ENCODE measurements around the gene NEGR1. TPM values are rescaled to one million over a fixed set of nuclear protein-coding genes. Genes with fewer than 3 reads are reported as not detected.
A peak's percentile ranks its signal among the peaks of the same experiment; 100 is the strongest.

The NEGR1 gene
- total RNA-seq, 1 donor from 2014 or later: 8.6 TPM

DNA sequence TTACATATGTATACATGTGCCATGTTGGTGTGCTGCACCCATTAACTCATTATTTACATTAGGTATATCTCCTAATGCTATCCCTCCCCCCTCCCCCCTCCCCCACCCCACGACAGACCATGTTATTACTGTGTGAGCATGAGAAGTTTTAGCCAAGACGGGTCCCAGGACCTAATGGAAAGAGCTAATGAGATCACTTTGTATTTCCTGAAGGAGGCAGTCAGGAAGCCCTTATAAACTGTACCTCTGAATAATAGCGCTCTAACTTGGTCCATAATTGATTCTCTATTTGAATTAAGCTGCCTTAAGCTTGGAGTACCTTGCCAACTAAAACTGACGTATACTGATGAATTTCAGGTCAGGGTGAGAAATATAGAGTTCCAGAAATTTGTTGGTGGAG, 4.1 kb upstream of the NEGR1 start:
- no peak for TF ChIP-seq EZH2 (IDR thresholded peaks at IDR 0.05; ENCODE audit: insufficient read depth, low read length)
- no peaks in the 10 kb centered on the region for H3K27me3 ChIP-seq (ENCODE audit: insufficient read depth, low read length)
- H2AFZ ChIP-seq (ENCODE audit: low read depth, low read length): no peak overlapping the region
- Mint-ChIP-seq H3K4me1 (ENCODE audit: low read depth, unreplicated experiment) (peaks cover 7% of the 10 kb centered on the region), H3K27ac (ENCODE audit: unreplicated experiment) (peak overlapping the region; percentile 11), H3K4me3 (ENCODE audit: unreplicated experiment) (no peak overlapping the region), H3K36me3 (ENCODE audit: low read depth, unreplicated experiment) (no peaks in the 10 kb centered on the region), H3K9me3 (ENCODE audit: unreplicated experiment) (no peaks in the 10 kb centered on the region), H3K27me3 (ENCODE audit: low read depth, unreplicated experiment) (no peaks in the 10 kb centered on the region)
- DNase-seq (ENCODE audit: low read depth): no peak
- H3K27ac ChIP-seq (ENCODE audit: low read depth, low read length): no peak overlapping the region
- H3K9me3 ChIP-seq (ENCODE audit: insufficient read depth, low read depth, low read length): no peaks in the 10 kb centered on the region
- H3K36me3 ChIP-seq (ENCODE audit: insufficient read depth, low read length): no peaks in the 10 kb centered on the region
- H3K79me2 ChIP-seq (ENCODE audit: insufficient read depth, low read length): peaks cover 3% of the 10 kb centered on the region
- H3K4me1 ChIP-seq (ENCODE audit: insufficient read depth, low read length): peaks cover 6% of the 10 kb centered on the region
- no peak overlapping the region for H3K9ac ChIP-seq (ENCODE audit: low read length)
- FAIRE-seq: no peak
- no peaks in the 10 kb centered on the region for H4K20me1 ChIP-seq (ENCODE audit: insufficient read depth, low read length)
- peak overlapping the region; percentile 3 for H3K4me2 ChIP-seq (ENCODE audit: low read length)
- H3K4me3 ChIP-seq (ENCODE audit: insufficient read depth, low read depth, low read length): no peak overlapping the region

DNA sequence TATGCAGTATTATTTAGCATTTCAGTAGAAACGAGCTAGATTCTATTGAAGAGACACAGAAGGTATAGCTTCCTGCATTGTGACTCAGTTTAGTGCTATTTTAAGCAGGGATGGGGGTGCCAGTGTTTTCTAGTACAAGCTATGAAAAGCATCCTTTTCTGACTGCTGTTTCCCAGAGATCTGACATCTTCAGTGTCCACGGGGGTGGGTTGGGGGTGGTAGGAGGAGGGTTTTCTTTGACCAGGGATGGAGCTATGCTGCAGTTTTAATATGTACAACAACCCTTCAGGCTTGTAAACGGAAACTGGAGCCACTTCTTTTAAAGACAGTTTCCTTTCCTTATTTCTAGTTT, 2.7 kb upstream of the NEGR1 start:
- Histone ChIP-seq H3K4me3 (ENCODE audit: insufficient read depth, low read depth, low read length) (peak overlapping the region; percentile 91), H3K4me2 (ENCODE audit: low read length) (peak overlapping the region; percentile 92), H3K4me1 (ENCODE audit: insufficient read depth, low read length) (peaks cover 6% of the 10 kb centered on the region), H3K27ac (ENCODE audit: low read depth, low read length) (peak overlapping the region; percentile 96), H3K79me2 (ENCODE audit: insufficient read depth, low read length) (peaks cover 6% of the 10 kb centered on the region), H3K27me3 (ENCODE audit: insufficient read depth, low read length) (no peaks in the 10 kb centered on the region), H3K9ac (ENCODE audit: low read length) (peak overlapping the region; percentile 97), H3K36me3 (ENCODE audit: insufficient read depth, low read length) (no peaks in the 10 kb centered on the region), H4K20me1 (ENCODE audit: insufficient read depth, low read length) (no peaks in the 10 kb centered on the region), H3K9me3 (ENCODE audit: insufficient read depth, low read depth, low read length) (no peaks in the 10 kb centered on the region), H2AFZ (ENCODE audit: low read depth, low read length) (no peak overlapping the region)
- TF ChIP-seq CTCF (IDR thresholded peaks at IDR 0.05; ENCODE audit: insufficient read depth, low read depth, low read length) (no peak), EZH2 (IDR thresholded peaks at IDR 0.05; ENCODE audit: insufficient read depth, low read length) (no peak)
- Mint-ChIP-seq H3K9me3 (ENCODE audit: unreplicated experiment) (no peaks in the 10 kb centered on the region), H3K27me3 (ENCODE audit: low read depth, unreplicated experiment) (no peaks in the 10 kb centered on the region), H3K27ac (ENCODE audit: unreplicated experiment) (no peak overlapping the region), H3K36me3 (ENCODE audit: low read depth, unreplicated experiment) (no peaks in the 10 kb centered on the region), H3K4me3 (ENCODE audit: unreplicated experiment) (no peak overlapping the region), H3K4me1 (ENCODE audit: low read depth, unreplicated experiment) (peaks cover 12% of the 10 kb centered on the region)
- FAIRE-seq (no peak), DNase-seq (ENCODE audit: low read depth) (no peak)

DNA sequence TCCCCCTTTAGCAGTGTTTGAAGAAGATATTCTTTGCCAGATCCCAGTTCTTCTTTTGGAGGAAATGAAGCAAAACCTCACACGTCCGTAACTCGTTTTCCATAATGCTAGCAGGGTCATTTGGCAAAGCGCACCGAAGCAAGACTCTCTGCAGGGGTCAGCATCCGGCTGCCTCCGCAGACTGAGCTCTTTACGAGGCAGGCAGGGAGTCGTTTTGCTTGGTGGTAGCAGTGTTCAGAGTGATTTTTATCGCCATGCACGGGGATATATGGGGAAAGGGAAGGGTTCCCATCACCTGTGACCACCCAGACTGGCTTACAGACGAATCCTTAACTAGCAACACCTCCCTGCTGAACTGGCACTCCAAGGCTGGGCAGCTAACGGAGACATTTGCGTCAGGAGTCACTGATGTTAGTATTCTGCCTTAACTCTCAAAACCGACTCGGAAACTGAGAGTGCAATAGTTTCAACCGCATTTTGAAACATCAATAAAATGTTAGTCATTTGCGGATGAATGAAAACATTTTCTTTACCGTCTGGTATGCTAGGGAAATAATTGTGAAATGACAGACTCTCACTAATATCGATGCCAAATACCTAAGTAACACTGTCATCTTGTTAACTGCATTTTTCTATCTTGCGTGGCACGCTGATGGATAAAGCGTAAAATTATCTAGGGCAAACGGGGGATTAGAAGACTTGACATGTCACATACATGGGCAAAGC, 2.2 kb upstream of the NEGR1 start:
- Mint-ChIP-seq H3K4me1 (ENCODE audit: low read depth, unreplicated experiment) (peaks cover 12% of the 10 kb centered on the region), H3K27ac (ENCODE audit: unreplicated experiment) (no peak overlapping the region), H3K4me3 (ENCODE audit: unreplicated experiment) (no peak overlapping the region), H3K9me3 (ENCODE audit: unreplicated experiment) (no peaks in the 10 kb centered on the region), H3K27me3 (ENCODE audit: low read depth, unreplicated experiment) (no peaks in the 10 kb centered on the region), H3K36me3 (ENCODE audit: low read depth, unreplicated experiment) (no peaks in the 10 kb centered on the region)
- Histone ChIP-seq H3K79me2 (ENCODE audit: insufficient read depth, low read length) (peaks cover 6% of the 10 kb centered on the region), H3K9me3 (ENCODE audit: insufficient read depth, low read depth, low read length) (no peaks in the 10 kb centered on the region), H3K4me3 (ENCODE audit: insufficient read depth, low read depth, low read length) (peak overlapping the region; percentile 91), H3K36me3 (ENCODE audit: insufficient read depth, low read length) (no peaks in the 10 kb centered on the region), H2AFZ (ENCODE audit: low read depth, low read length) (peak overlapping the region; percentile 79), H3K9ac (ENCODE audit: low read length) (peak overlapping the region; percentile 97), H4K20me1 (ENCODE audit: insufficient read depth, low read length) (no peaks in the 10 kb centered on the region), H3K27me3 (ENCODE audit: insufficient read depth, low read length) (no peaks in the 10 kb centered on the region), H3K4me1 (ENCODE audit: insufficient read depth, low read length) (peaks cover 6% of the 10 kb centered on the region), H3K4me2 (ENCODE audit: low read length) (peak overlapping the region; percentile 92), H3K27ac (ENCODE audit: low read depth, low read length) (peak overlapping the region; percentile 96)
- peak; percentile 94 for DNase-seq (ENCODE audit: low read depth)
- peak; percentile 96 for FAIRE-seq
- TF ChIP-seq EZH2 (IDR thresholded peaks at IDR 0.05; ENCODE audit: insufficient read depth, low read length): no peak
- no peak for TF ChIP-seq CTCF (IDR thresholded peaks at IDR 0.05; ENCODE audit: insufficient read depth, low read depth, low read length)
